ENCODE results near the gene ETV4. TPM values are rescaled to one million over a fixed set of nuclear protein-coding genes. Genes with fewer than 3 reads are reported as not detected.

ETV4 gene
- total RNA-seq, 1 donor from 2014 or later = 63.9 TPM

GRCh38 chr17:43562679-43563599 is 16.8 kb upstream of the ETV4 start:
- DNase-seq (ENCODE audit: low read depth) = no peak
- no peak for TF ChIP-seq CTCF (conservative IDR thresholded peaks at IDR 0.05; ENCODE audit: low read depth, low read length)
- H3K4me3 ChIP-seq (ENCODE audit: low read depth, low read length) = no peak overlapping the region

GRCh38 chr17:43560461-43561427 is 14.6 kb upstream of the ETV4 start:
- no peak for TF ChIP-seq CTCF (conservative IDR thresholded peaks at IDR 0.05; ENCODE audit: low read depth, low read length)
- no peak for DNase-seq (ENCODE audit: low read depth)
- no peak overlapping the region for H3K4me3 ChIP-seq (ENCODE audit: low read depth, low read length)

DNA sequence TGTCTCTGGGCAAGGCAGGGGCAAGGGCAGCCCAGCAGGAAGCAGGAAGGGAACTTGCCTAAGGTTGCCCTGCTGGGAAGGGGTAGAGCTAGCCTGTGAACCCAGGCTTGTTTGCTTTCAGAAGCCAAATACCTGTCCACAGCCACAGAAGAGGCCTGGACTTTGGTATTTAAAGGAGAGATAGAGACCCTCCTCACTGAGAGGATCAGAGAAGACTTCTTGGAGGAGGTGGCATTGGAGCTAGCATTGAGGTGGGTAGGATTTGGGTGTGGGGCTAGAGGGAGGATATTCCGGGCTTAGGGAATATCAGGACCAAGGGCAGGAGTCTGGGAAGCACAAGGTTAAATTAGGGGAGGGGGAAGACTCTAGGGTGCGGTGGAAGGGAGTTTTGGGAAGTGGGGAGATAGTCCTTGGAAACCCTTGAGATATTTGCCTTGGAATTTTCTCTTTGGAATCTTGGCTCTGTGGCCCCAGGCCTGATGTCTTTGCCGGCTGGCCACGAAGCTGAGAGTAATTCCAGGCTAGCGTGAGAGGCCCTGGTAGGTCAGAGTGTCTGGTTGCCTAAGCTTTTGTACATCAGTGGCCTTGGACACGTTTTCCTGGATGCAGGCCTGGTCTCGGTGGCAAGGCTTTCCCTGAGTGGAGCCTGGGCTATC is 13.1 kb upstream of the ETV4 start:
- no peak overlapping the region for H3K4me3 ChIP-seq (ENCODE audit: low read depth, low read length)
- no peak for TF ChIP-seq CTCF (conservative IDR thresholded peaks at IDR 0.05; ENCODE audit: low read depth, low read length)
- no peak for DNase-seq (ENCODE audit: low read depth)

GRCh38 chr17:43558805-43559160 is 12.6 kb upstream of the ETV4 start:
- no peak for DNase-seq (ENCODE audit: low read depth)
- no peak for TF ChIP-seq CTCF (conservative IDR thresholded peaks at IDR 0.05; ENCODE audit: low read depth, low read length)
- H3K4me3 ChIP-seq (ENCODE audit: low read depth, low read length) = no peak overlapping the region

- H3K4me3 ChIP-seq (ENCODE audit: low read depth, low read length) = no peak overlapping the region
- DNase-seq (ENCODE audit: low read depth) = no peak
- TF ChIP-seq CTCF (conservative IDR thresholded peaks at IDR 0.05; ENCODE audit: low read depth, low read length) = no peak
These were observed 10.2 kb upstream of the ETV4 start for GRCh38 chr17:43556292-43556691.

DNA sequence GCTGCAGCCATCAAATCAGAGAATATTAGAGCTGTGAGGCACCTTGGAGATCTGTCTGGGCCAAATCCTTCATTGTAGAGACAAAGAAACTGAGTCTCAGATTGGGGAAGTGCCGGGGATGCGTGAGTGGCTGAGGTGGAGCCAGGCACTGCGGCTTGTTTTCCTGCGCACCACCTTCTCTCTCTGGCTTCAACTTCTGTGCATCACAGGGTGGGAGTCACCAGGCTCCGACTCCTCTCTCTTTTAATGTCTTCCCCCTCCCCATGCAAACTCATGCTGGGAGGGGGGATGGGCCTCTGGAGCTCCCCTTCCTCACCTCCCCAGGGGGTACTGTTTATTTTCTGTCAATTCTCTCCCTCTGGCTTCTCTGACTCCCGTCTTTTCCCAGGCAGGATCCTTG is 8.7 kb upstream of the ETV4 start:
- H3K4me3 ChIP-seq (ENCODE audit: low read depth, low read length) = no peak overlapping the region
- no peak for TF ChIP-seq CTCF (conservative IDR thresholded peaks at IDR 0.05; ENCODE audit: low read depth, low read length)
- DNase-seq (ENCODE audit: low read depth) = no peak
